Epithelial cell of proximal tubule (primary cell): Measurements from ENCODE around the gene AIG1. TPM values are rescaled to one million over a fixed set of nuclear protein-coding genes. Genes with fewer than 3 reads are reported as not detected.

Experiments
- DNase-seq: peaks from one replicate; pipeline ENCODE4 v3.0.0-alpha.2; 2011; ENCODE audit warnings: low read depth
- H3K4me3 ChIP-seq: 2 replicates; pipeline ENCODE4 v1.5.1; 2011; ENCODE audit warnings: low read depth, mild to moderate bottlenecking, low read length
- total RNA-seq: library from RNA; depleted of rRNA; stranded (reverse); fragments of >200 nt; gene quantifications from 2 replicates; pipeline ENCODE4 v1.2.3, GENCODE V29; 2015
- TF ChIP-seq, protein P1 (sequence below): conservative IDR thresholded peaks from 2 replicates; pipeline ENCODE4 v1.5.1; 2012; ENCODE audit warnings: low read depth, mild to moderate bottlenecking, low read length

Gene AIG1
- total RNA-seq, 1 donor from 2014 or later = 40.8 TPM

DNA sequence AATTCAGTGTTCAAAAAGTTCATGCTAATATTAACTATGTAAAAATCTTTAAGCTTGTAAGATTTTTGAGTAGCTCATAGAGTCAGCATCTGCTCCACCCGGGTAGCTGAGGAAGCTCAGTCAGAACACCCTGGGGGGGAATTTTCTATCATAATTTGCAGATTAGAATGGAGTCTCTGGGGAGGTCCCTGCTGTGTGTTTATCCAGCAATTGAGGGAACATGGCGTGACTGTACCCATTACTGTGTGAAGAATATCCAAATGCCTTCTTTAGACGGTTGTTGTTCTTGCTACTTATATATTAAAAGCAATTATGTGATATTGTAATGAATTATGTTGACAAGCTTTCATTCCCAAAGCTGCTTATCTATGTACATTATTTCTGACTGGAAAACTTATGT, 64.8 kb downstream of the AIG1 start:
- no peak overlapping the region for H3K4me3 ChIP-seq
- TF ChIP-seq, protein P1, sequence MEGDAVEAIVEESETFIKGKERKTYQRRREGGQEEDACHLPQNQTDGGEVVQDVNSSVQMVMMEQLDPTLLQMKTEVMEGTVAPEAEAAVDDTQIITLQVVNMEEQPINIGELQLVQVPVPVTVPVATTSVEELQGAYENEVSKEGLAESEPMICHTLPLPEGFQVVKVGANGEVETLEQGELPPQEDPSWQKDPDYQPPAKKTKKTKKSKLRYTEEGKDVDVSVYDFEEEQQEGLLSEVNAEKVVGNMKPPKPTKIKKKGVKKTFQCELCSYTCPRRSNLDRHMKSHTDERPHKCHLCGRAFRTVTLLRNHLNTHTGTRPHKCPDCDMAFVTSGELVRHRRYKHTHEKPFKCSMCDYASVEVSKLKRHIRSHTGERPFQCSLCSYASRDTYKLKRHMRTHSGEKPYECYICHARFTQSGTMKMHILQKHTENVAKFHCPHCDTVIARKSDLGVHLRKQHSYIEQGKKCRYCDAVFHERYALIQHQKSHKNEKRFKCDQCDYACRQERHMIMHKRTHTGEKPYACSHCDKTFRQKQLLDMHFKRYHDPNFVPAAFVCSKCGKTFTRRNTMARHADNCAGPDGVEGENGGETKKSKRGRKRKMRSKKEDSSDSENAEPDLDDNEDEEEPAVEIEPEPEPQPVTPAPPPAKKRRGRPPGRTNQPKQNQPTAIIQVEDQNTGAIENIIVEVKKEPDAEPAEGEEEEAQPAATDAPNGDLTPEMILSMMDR = no peak
- no peak for DNase-seq

DNA sequence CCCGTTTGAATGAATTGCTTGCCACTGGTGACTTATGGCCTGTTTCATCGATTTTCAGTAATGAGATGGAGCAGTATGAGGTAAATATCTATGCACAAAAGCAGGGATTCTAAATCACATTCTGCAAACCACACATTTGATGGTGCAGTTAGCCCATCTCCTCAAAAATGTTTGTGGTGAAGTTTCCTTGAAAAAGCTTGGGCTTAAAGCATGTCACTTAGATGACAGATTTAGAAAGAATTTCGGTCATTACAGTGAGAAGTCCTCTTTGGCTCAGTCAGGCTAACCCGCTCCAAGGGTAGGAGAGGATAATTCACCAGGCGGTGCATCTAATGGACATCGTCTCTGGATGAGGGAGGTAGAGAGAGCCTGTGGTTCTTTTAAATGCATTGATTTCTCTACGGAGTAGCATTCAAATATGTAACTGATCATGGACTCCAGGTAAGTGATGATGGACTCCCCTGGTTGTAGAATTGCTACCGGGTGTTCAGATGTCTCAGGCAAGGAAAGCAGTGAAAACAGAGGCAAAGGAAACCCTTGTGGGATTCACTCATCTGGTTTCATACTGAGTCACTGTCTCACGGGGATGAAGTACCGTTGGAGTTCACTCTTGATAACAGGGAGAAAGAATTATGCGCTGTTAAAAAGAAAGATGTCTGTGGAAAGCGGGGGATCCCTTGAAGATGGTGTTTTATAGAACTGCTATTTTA, 65.3 kb downstream of the AIG1 start:
- no peak for DNase-seq
- H3K4me3 ChIP-seq = no peak overlapping the region
- TF ChIP-seq, protein P1 = no peak

DNA sequence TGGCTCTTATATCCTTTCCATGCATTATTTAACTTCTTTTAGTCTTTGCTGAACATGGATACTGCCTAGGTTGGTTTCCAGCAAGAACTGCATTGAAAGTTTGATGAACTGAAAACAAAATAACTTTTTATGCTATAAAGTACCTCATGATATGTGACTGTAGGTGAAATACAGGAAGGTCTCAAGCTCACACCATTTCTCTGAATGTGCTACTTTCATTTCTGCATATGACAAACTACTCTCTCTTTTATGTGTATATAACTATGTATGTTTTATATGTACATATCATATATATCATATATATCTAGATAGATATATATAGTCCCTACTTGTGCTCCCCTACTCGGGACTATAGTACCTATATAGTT, 65.9 kb downstream of the AIG1 start:
- H3K4me3 ChIP-seq = no peak overlapping the region
- TF ChIP-seq, protein P1 = no peak
- no peak for DNase-seq

DNA sequence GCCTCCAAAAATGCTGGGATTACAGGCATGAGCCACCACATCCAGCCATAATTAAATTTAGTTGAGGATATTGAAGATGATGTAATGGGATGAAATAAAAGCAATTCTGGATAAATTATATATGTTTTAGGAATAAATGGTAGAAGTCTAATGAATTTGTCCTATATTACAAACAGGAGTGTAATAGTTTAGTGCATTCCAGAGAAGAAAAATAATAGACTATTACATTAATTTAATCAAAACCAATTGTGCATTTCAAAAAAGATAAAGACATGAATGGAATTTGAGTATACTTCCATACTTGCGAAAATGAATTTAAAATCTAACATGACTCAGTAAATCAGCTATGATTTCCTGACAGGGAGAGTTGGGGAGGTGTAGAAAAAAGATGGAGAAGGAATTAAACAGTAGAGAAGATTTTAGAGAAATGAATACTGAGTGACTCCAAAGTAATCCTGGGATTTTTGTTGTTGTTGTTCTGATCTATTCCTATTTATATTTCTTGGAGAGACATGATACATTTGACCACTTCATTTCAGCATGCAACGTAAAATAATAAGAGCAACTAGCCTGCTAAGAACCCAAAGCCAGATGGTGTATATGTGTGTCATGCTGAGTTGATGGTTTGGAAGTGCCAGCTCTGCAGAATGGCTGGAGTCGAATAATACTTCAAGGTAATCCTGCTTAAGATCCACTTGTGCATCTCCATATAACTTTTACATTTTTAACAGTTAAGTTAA, 67.4 kb downstream of the AIG1 start:
- no peak overlapping the region for H3K4me3 ChIP-seq
- no peak for DNase-seq
- TF ChIP-seq, protein P1 = no peak

DNA sequence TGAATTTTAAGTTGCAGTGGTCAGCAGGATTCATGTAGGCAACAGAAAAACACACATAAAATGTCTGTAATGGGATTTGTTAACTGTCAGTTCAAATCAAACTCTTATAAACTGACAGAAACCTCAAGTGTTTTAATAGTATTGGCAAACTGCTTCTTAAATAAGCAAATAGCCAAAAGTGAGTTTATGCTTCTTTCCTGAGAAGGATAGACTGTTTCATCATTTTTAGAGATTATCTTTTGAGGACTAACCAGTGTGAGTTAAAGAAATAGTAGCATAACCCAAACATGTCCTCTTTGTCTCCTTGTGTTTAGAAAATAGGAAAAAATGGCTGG, 68.0 kb downstream of the AIG1 start:
- H3K4me3 ChIP-seq = no peak overlapping the region
- TF ChIP-seq, protein P1 = no peak
- DNase-seq = no peak

DNA sequence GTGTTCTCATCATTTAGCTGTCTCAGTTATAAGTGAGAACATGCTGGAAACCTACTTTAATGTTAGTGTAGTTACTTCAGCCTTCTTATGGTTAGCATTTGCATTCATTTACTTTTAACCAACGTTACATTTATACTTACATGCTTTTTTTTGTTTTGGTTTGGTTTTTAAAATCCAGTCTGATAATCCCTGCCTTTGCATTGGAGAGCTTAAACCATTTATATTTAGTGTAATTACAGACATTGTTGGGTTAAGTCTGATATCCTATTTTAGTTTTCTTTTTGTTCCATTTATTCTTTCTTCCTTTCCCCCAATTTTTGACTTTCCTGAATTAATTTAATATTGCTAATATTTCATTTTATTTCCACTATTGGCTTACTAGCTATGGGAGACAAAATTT, 70.2 kb downstream of the AIG1 start:
- DNase-seq = no peak
- TF ChIP-seq, protein P1 = no peak
- no peak overlapping the region for H3K4me3 ChIP-seq

DNA sequence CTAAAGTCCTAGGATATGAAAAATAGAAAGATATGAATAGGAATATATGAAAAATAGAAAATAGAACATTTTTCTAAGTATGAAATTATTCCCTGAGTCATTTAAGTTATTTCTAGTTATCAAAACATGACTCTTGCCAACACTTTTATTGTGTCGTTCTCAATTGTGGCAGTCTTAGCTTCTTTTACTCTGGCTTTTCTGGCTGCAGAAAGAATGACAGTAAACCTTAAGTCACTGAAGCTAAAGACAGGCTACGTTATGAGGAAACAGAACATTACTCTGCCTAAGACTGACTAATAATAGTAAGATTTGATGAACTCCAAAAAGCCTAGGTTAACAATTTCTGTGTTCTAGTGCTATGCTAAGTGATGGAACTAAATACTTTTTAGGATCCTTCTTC, 74.6 kb downstream of the AIG1 start:
- DNase-seq = no peak
- H3K4me3 ChIP-seq = no peak overlapping the region
- TF ChIP-seq, protein P1 = no peak
